HG03342 (cell line): ENCODE results near the gene RPP14.
"Not testable (repeated sequence)": the region's sequence is repeated elsewhere in the genome, so short reads cannot be mapped to it uniquely, and the experiment has no call there.

ENCODE experiments used
- ATAC-seq: cut with Tn5 transposase; IDR thresholded peaks from one replicate; pipeline ENCODE4 v1.9.1; 2021; ENCODE audit warnings: mild to moderate bottlenecking, moderate library complexity; ENCODE audit not compliant: unreplicated experiment

The RPP14 gene

GRCh38 chr3:58305882-58306711 is at the start of gene RPP14, which contains the start of gene HTD2:
TSS of gene RPP14 (plus strand) at chr3:58306245. CDS start at chr3:58310330, 4,085 bp downstream.
TSS of gene HTD2 (plus strand) at chr3:58306520. CDS start at chr3:58317614, 11,094 bp downstream.
- peak; percentile 86 for ATAC-seq

GRCh38 chr3:58256511-58256910 is 49.5 kb upstream of the RPP14 start:
- ATAC-seq = no peak

GRCh38 chr3:58258392-58259055 is 47.5 kb upstream of the RPP14 start:
- no peak for ATAC-seq

- ATAC-seq = no peak
Measured at GRCh38 chr3:58260261-58260731, 45.7 kb upstream of the RPP14 start.

- ATAC-seq = no peak
Measured at GRCh38 chr3:58260733-58261132, 45.3 kb upstream of the RPP14 start.

- peak; percentile 83 for ATAC-seq
Measured at GRCh38 chr3:58261954-58262666, 43.9 kb upstream of the RPP14 start.

GRCh38 chr3:58266577-58266976 is 39.5 kb upstream of the RPP14 start:
- ATAC-seq = no peak

- ATAC-seq = not testable (repeated sequence)
Measured at GRCh38 chr3:58267543-58267942, 38.5 kb upstream of the RPP14 start.

GRCh38 chr3:58269356-58269755 is 36.7 kb upstream of the RPP14 start:
- no peak for ATAC-seq

GRCh38 chr3:58270485-58270884 is 35.6 kb upstream of the RPP14 start:
- no peak for ATAC-seq

- no peak for ATAC-seq
Measured at GRCh38 chr3:58271901-58272501, 34.0 kb upstream of the RPP14 start.

- no peak for ATAC-seq
Measured at GRCh38 chr3:58272891-58273290, 33.2 kb upstream of the RPP14 start.

- ATAC-seq = not testable (repeated sequence)
Measured at GRCh38 chr3:58273362-58273761, 32.7 kb upstream of the RPP14 start.

GRCh38 chr3:58274027-58274614 is 31.9 kb upstream of the RPP14 start:
- no peak for ATAC-seq

- no peak for ATAC-seq
Measured at GRCh38 chr3:58281069-58281468, 25.0 kb upstream of the RPP14 start.

- no peak for ATAC-seq
Measured at GRCh38 chr3:58285334-58285733, 20.7 kb upstream of the RPP14 start.

GRCh38 chr3:58287354-58287753 is 18.7 kb upstream of the RPP14 start:
- ATAC-seq = no peak

- no peak for ATAC-seq
Measured at GRCh38 chr3:58288011-58288728, 17.9 kb upstream of the RPP14 start.

- ATAC-seq = not testable (repeated sequence)
Measured at GRCh38 chr3:58288964-58289613, 17.0 kb upstream of the RPP14 start.
